OCI-LY7 (cell line): ENCODE data around the gene SMTNL1. TPM values are rescaled to one million over a fixed set of nuclear protein-coding genes. Genes with fewer than 3 reads are reported as not detected.

Experiments used
- BruUV-seq: library from RNA; stranded (reverse); fragments of 400-500 nt; replicated peaks from 2 replicates; lab custom pipeline; 2021; lab: Mats Ljungman, UMichigan
- CTCF ChIA-PET: fragments of 300-600 bp; sonication (Branson Sonifier 250); formaldehyde crosslinking; loops from one replicate; lab custom pipeline; 2022; ENCODE audit warnings: antibody characterized with exemption; ENCODE audit not compliant: unreplicated experiment; lab: Charles Lee
- POLR2A ChIA-PET: fragments of 300-600 bp; sonication (Branson Sonifier 250); formaldehyde crosslinking; loops from one replicate; lab custom pipeline; 2022; ENCODE audit warnings: antibody characterized with exemption; lab: Charles Lee
- DNase-seq: peaks from one replicate; pipeline ENCODE4 v3.0.0-alpha.2; 2015; ENCODE audit warnings: low spot score
- H2AFZ ChIP-seq: fragments of 200-600 bp; sonication (generic), shearing (Covaris generic); 2 replicates; pipeline ENCODE4 v1.6.1; 2014; ENCODE audit warnings: mild to moderate bottlenecking, antibody characterized with exemption, low read length, moderate library complexity
- H3K27ac ChIP-seq: fragments of 200-600 bp; sonication (generic); 2 replicates; pipeline ENCODE4 v1.5.1; 2014; ENCODE audit warnings: mixed run types, low read depth, mild to moderate bottlenecking, moderate library complexity, low read length, inconsistent platforms; ENCODE audit not compliant: poor library complexity, severe bottlenecking
- H3K36me3 ChIP-seq: fragments of 200-600 bp; sonication (generic); 2 replicates; pipeline ENCODE4 v1.6.1; 2014; ENCODE audit warnings: mild to moderate bottlenecking, antibody characterized with exemption, low read length, moderate library complexity, mixed read lengths; ENCODE audit not compliant: insufficient read depth
- H3K4me1 ChIP-seq: fragments of 200-600 bp; sonication (generic); 2 replicates; pipeline ENCODE4 v1.5.1; 2014; ENCODE audit warnings: mild to moderate bottlenecking, low read length; ENCODE audit not compliant: insufficient read depth, poor library complexity, severe bottlenecking
- H3K4me2 ChIP-seq: fragments of 200-600 bp; sonication (generic); 2 replicates; pipeline ENCODE4 v1.6.1; 2014; ENCODE audit warnings: mild to moderate bottlenecking, low read length
- H3K4me3 ChIP-seq: fragments of 200-600 bp; sonication (generic); 2 replicates; pipeline ENCODE4 v1.5.1; 2014; ENCODE audit warnings: mild to moderate bottlenecking, low read depth, low read length; ENCODE audit not compliant: poor library complexity, severe bottlenecking
- H3K79me2 ChIP-seq: fragments of 200-600 bp; sonication (generic); 2 replicates; pipeline ENCODE4 v1.6.1; 2016; ENCODE audit warnings: low read depth, mild to moderate bottlenecking, low read length, moderate library complexity, mixed read lengths; ENCODE audit not compliant: insufficient read depth
- H3K9me2 ChIP-seq: fragments of 200-600 bp; sonication (generic); 2 replicates; pipeline ENCODE4 v1.6.1; 2016; ENCODE audit warnings: mild to moderate bottlenecking, low read length, mixed read lengths; ENCODE audit not compliant: insufficient read depth
- H3K9me3 ChIP-seq: fragments of 200-600 bp; sonication (generic); 2 replicates; pipeline ENCODE4 v1.6.1; 2014; ENCODE audit warnings: mild to moderate bottlenecking, mixed run types, low read length, mixed read lengths
- H4K20me1 ChIP-seq: fragments of 200-600 bp; sonication (generic); 2 replicates; pipeline ENCODE4 v1.6.1; 2014; ENCODE audit warnings: mild to moderate bottlenecking, antibody characterized with exemption, low read length, moderate library complexity, mixed read lengths; ENCODE audit not compliant: insufficient read depth
- EZH2phosphoT487 ChIP-seq: fragments of 200-600 bp; sonication (generic); IDR thresholded peaks from 2 replicates; pipeline ENCODE4 v1.6.1; 2018; ENCODE audit warnings: low read depth, borderline replicate concordance, mild to moderate bottlenecking, mixed run types, antibody characterized with exemption, low read length, moderate library complexity, mixed read lengths
- intact Hi-C: fragments of 100-400 bp; cut with micrococcal nuclease; formaldehyde crosslinking; loops from one replicate; pipeline ENCODE4 v1.10.0; 2022; ENCODE audit not compliant: unreplicated experiment
- total RNA-seq, 2 experiments: library from RNA; depleted of rRNA in 1 of 2; stranded (reverse); fragments of >200 nt in 1 of 2; shearing (Covaris generic) in 1 of 2; gene quantifications; 2 replicates each; pipeline ENCODE4 v1.2.3, GENCODE V29; 2014 to 2022
- TF ChIP-seq, protein P1 (sequence below): fragments of 200-600 bp; sonication (generic); conservative IDR thresholded peaks from 2 replicates; pipeline ENCODE4 v1.5.1; 2014; ENCODE audit warnings: mild to moderate bottlenecking, antibody characterized with exemption, low read length, moderate library complexity, mixed read lengths

SMTNL1 gene
- total RNA-seq, 2 experiments from 2014 or later = not detected

DNA sequence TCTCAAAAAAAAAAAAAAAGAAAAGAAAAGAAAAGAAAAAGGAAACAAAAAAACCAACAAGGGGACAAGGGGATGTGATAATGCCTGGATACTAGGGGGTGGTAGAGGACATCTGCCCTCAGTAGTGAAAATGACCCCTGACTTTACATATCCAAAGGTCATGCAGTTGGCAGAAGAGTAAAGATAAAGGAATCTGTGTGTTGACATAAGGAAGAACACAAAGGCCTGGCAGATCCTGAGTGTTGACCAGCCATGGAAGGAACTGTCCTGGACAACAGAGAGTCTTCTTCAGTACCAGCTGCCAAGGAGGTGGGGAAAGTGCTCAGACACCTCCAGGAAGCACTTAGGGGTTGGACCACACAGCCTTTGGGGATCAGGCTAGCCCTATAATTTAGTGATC is 34.5 kb upstream of the SMTNL1 start:
- Histone ChIP-seq H3K4me1 (no peaks in the 10 kb centered on the region), H3K79me2 (peaks cover 7% of the 10 kb centered on the region; the same call in 1 of the 2 replicates), H3K9me3 (no peaks in the 10 kb centered on the region), H3K36me3 (peaks cover 89% of the 10 kb centered on the region), H3K9me2 (no peaks in the 10 kb centered on the region), H3K27ac (no peak overlapping the region), H4K20me1 (no peaks in the 10 kb centered on the region), H2AFZ (no peak overlapping the region), H3K4me3 (no peak overlapping the region), H3K4me2 (no peak overlapping the region)
- no TSS peak for BruUV-seq
- ChIA-PET POLR2A (interaction anchor here (0.7 to 6.6 kb wide), 4 partner anchors 8 to 9 kb away, joined by 4 to 42 read pairs (median 7); no protein-coding TSS in a partner anchor), CTCF (interaction anchor here (2.1 kb wide), 1 partner anchor 9 kb away, joined by 10 read pairs; no protein-coding TSS in a partner anchor)
- no peak for DNase-seq
- intact Hi-C loops = no loop called here
- TF ChIP-seq EZH2phosphoT487 = no peak
- TF ChIP-seq, protein P1, sequence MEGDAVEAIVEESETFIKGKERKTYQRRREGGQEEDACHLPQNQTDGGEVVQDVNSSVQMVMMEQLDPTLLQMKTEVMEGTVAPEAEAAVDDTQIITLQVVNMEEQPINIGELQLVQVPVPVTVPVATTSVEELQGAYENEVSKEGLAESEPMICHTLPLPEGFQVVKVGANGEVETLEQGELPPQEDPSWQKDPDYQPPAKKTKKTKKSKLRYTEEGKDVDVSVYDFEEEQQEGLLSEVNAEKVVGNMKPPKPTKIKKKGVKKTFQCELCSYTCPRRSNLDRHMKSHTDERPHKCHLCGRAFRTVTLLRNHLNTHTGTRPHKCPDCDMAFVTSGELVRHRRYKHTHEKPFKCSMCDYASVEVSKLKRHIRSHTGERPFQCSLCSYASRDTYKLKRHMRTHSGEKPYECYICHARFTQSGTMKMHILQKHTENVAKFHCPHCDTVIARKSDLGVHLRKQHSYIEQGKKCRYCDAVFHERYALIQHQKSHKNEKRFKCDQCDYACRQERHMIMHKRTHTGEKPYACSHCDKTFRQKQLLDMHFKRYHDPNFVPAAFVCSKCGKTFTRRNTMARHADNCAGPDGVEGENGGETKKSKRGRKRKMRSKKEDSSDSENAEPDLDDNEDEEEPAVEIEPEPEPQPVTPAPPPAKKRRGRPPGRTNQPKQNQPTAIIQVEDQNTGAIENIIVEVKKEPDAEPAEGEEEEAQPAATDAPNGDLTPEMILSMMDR = no peak

DNA sequence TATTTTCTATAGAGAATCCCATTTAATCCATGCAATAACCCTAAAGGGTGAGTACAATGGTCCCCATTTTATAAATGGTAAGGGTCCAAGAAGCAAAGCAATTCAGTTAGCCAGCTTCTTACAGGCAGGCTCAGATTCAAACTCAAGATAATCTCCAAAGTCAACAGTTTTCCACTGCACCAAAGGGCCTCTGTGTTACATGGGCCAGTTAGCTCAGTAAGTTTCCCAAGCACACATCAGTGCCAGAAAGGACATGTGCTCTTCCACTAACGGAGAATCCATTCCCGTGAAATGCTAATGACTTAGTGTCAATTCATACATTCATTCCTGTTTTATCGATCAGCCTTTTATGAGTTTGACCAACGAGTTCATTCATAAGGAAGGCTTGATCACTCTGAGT is 32.9 kb upstream of the SMTNL1 start:
- intact Hi-C loops = no loop called here
- Histone ChIP-seq H3K79me2 (peaks cover 7% of the 10 kb centered on the region; the same call in 1 of the 2 replicates), H3K9me2 (no peaks in the 10 kb centered on the region), H3K4me3 (no peak overlapping the region), H3K4me1 (no peaks in the 10 kb centered on the region), H3K27ac (no peak overlapping the region), H2AFZ (no peak overlapping the region), H3K36me3 (peaks cover 82% of the 10 kb centered on the region), H3K9me3 (no peaks in the 10 kb centered on the region), H4K20me1 (no peaks in the 10 kb centered on the region), H3K4me2 (no peak overlapping the region)
- POLR2A ChIA-PET = interaction anchor here (1.0 to 6.6 kb wide), 2 partner anchors 9 kb away, joined by 5 to 42 read pairs; no protein-coding TSS in a partner anchor
- DNase-seq = no peak
- no TSS peak for BruUV-seq
- no peak for TF ChIP-seq EZH2phosphoT487
- TF ChIP-seq, protein P1 = no peak
- CTCF ChIA-PET = interaction anchor here (0.5 to 2.3 kb wide), 2 partner anchors 11 to 63 kb away, joined by 3 to 10 read pairs; partner anchors contain the start of gene UBE2L6

DNA sequence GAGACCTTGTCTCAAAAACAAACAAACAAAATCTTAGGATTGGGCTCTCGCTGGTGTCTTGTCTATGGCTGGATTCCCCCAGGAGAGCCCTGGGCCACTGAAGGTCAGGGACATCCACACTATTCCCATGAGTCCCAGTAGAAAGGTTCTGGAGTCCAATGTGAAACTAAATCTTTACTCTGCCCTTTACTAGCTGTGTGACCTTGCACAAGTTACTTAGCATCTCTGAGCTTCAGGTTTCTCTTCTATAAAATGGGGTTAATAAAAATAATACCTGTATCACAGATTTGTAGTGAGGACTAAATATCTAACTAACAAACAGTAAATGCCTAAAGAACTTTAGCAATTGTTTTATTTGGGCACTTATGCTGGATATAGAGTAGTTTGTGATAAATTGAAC is 30.9 kb upstream of the SMTNL1 start:
- ChIA-PET CTCF (interaction anchor here (1.5 to 2.3 kb wide), 2 partner anchors 13 kb away, joined by 6 to 10 read pairs; no protein-coding TSS in a partner anchor), POLR2A (interaction anchor here (1.0 to 6.6 kb wide), 3 partner anchors 8 to 20 kb away, joined by 3 to 42 read pairs (median 5); no protein-coding TSS in a partner anchor)
- no peak for DNase-seq
- no TSS peak for BruUV-seq
- TF ChIP-seq, protein P1 = no peak
- TF ChIP-seq EZH2phosphoT487 = no peak
- Histone ChIP-seq H3K27ac (no peak overlapping the region), H3K36me3 (peaks cover 69% of the 10 kb centered on the region), H2AFZ (no peak overlapping the region), H3K79me2 (peaks cover 12% of the 10 kb centered on the region; the same call in 1 of the 2 replicates), H3K4me3 (no peak overlapping the region), H4K20me1 (no peaks in the 10 kb centered on the region), H3K4me1 (peaks cover 6% of the 10 kb centered on the region), H3K9me3 (no peaks in the 10 kb centered on the region), H3K4me2 (no peak overlapping the region), H3K9me2 (no peaks in the 10 kb centered on the region)
- intact Hi-C loops = no loop called here
